ENCODE results near the gene HSPA4. TPM values are rescaled to one million over a fixed set of nuclear protein-coding genes. Genes with fewer than 3 reads are reported as not detected.

The HSPA4 gene
- polyA plus RNA-seq, 1 donor, result 78.0 TPM

Other genes starting within 250 kb of the HSPA4 start
- 0.11 TPM for gene SOWAHA, start 238.7 kb upstream of the HSPA4 start, polyA plus RNA-seq (ENCODE audit: insufficient read length)
- 2.9 TPM for gene SHROOM1, start 221.4 kb upstream of the HSPA4 start, polyA plus RNA-seq (ENCODE audit: insufficient read length)
- 0.95 TPM for gene GDF9, start 185.5 kb upstream of the HSPA4 start, polyA plus RNA-seq (ENCODE audit: insufficient read length)
- gene UQCRQ, start 185.4 kb upstream of the HSPA4 start, polyA plus RNA-seq (ENCODE audit: insufficient read length), result 185 TPM
- 2.2 TPM for gene LEAP2, start 178.3 kb upstream of the HSPA4 start, polyA plus RNA-seq (ENCODE audit: insufficient read length)
- 42.2 TPM for gene AFF4, start 88.4 kb upstream of the HSPA4 start, polyA plus RNA-seq (ENCODE audit: insufficient read length)
- gene ZCCHC10, start 25.5 kb upstream of the HSPA4 start, polyA plus RNA-seq (ENCODE audit: insufficient read length), result 22.9 TPM

Data from forelimb muscle (tissue), 1 donor.